GM19328 (cell line): ENCODE results near the gene SLC50A1.
"Not testable (repeated sequence)": the region's sequence is repeated elsewhere in the genome, so short reads cannot be mapped to it uniquely, and the experiment has no call there.

Experiments
- ATAC-seq: cut with Tn5 transposase; IDR thresholded peaks from one replicate; pipeline ENCODE4 v1.9.1; 2021; ENCODE audit warnings: mild to moderate bottlenecking, moderate library complexity; ENCODE audit not compliant: unreplicated experiment

SLC50A1 gene

DNA sequence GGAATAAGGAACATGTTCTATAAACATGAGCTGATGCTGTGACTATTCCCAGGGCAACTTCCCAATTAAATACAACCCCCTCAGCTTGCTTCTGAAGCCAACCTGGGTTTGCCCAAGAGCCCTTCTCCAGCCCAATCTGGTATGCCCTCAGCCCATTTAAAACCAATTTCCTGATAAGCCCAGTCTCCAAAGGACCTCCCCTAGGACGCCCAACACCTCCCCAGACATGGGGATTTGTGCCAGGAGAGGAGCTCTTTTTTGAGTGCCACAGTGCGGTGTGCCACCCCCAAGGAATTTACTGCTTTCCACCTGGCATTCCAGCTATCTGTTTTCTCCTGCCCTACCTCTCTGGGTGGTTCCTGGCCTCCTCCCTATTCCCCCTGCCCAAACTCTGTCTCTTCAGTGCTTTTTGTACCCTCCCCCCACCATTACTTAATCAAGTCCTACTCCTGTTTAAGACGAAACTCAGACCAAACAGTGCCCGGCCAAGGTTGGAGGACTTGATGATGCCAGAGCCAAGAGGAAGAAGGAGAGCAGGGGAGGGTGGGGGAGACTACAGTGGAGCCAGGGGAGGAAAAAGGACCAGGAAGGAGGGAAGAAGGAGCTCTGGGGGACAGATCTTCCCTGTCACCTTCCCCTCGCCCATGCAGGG is 19.4 kb upstream of the SLC50A1 start:
- no peak for ATAC-seq

- no peak for ATAC-seq
These were observed 18.0 kb upstream of the SLC50A1 start for GRCh38 chr1:155117610-155118009.

DNA sequence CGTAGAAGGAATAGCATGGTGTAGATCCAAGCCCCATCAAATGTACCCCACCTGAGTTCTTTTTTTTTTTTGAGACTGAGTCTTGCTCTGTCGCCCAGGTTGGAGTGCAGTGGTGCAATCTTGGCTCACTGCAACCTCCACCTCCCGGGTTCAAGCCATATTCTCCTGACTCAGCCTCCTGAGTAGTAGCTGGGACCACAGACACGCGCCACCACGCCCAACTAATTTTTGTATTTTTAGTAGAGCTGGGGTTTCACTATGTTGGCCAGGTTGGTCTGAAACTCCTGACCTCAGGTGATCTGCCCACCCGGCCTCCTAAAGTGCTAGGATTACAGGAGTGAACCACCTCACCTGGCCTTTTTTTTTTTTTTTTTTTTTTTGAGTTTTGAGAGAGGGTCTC is 17.6 kb upstream of the SLC50A1 start:
- ATAC-seq: not testable (repeated sequence)

- ATAC-seq: no peak
These were observed 15.4 kb upstream of the SLC50A1 start for GRCh38 chr1:155120253-155120652.

DNA sequence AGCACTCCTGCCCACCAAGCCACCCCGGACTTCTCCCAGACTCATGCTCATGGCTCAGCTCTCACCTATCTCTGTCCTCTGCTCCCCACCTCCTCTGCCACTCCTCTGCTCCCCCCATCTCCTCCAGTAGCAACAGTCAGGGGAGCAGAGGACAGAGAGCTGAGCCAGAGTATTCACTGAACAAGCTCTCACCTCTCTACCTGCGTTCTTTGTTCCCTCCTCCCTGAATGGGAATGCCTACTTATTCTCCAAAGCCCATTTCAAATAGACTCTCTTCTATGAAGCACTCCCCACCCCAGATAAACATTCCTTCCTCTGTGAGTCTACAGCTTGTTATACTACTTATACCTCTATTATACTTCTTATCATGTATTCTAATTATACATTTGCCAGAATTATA is 14.4 kb upstream of the SLC50A1 start:
- ATAC-seq: no peak

- ATAC-seq: no peak
These were observed 13.3 kb upstream of the SLC50A1 start for GRCh38 chr1:155122308-155122707.

GRCh38 chr1:155123801-155124200 is 11.9 kb upstream of the SLC50A1 start:
- no peak for ATAC-seq

GRCh38 chr1:155124503-155125463 is 10.9 kb upstream of the SLC50A1 start:
- ATAC-seq: no peak

DNA sequence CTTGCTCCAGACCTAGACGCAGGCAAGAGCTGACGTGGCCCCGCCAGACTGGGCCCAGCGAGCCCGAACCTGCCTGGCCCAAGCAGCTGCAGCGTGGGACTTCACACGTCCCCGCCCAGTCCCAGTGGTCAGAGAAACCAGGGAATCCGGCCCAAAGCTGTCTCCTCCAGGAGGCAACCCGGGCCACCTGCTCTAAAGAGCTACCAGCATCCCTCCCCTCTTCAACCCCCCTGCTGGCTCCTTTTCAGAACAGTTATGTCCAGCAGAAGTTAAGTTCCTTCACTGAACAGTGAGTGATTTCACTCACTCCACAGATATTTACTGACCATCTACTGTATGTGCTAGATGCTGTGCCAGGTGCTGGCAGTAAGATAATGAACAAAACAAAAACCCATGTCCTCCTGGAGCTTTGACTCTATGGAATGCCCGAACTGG is 10.1 kb upstream of the SLC50A1 start:
- ATAC-seq: no peak

DNA sequence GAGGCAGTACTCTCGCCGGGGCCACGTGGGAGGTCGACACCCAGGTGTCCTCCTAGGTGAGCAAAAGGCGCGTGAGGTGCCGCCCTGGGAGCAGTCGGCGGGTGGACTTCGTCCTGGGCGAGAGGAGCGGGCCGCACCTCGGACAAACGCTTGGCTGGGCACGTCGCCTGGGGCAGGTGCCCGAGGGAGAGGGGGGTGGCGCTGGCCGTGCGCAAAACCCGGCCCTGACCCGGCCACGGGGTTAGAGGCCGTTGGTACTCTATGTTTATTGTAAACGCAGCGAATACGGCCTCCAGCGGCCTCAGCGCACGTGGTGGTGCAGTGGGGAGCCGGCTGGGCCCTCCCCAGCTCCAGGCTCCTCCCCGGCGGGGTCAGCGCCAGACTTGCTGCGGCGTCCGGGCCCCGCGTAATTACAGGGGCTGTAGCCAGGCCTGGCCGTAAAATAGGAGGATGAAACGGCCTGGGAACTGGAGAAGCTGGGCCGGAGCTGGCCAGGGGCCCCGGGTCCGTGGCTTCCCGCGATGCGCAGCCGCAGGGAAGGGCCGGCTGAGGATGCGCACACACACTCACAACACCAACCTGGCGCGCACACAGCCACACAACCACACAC is 9.6 kb upstream of the SLC50A1 start:
- ATAC-seq: no peak

GRCh38 chr1:155126556-155127104 is 9.0 kb upstream of the SLC50A1 start:
- no peak for ATAC-seq

- no peak for ATAC-seq
These were observed 8.3 kb upstream of the SLC50A1 start, which contains the start of gene EFNA1 for GRCh38 chr1:155127105-155127966. EFNA1 (plus strand) TSS chr1:155127876; CDS start chr1:155127978, 102 bp downstream.

DNA sequence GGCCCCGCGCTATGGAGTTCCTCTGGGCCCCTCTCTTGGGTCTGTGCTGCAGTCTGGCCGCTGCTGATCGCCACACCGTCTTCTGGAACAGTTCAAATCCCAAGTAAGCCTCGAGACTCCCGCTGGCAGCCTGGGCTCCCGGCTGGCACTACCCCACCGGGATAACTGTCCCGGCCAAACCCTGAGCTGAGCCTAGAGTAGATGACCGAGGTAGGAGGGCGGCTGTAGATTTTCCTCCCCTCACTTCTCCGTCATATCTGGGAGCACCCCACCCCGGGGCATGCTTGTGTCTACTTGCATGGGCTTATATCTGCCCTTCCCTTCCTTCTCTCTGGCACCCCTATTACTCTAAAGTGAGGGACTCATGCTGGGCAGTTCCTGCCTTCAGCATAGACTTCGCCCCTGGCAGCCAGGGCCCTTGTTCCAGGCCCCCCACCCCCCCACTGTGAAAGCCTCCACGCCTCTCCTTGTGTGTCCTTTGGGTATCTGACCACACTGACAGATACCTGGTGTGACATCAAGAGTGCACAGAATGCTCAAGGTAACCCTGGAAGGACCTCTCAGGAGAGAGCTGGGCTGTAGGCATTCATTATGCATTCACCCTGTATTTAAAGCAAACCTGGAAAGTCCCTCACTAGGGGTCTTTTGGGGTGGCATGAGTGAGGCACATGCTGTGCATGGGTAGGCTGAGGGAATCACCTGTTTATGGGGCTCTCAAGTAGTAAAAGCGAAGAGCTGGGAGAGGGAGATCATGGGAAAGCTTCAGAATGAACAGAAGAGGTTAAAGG is 7.5 kb upstream of the SLC50A1 start:
- ATAC-seq: no peak

DNA sequence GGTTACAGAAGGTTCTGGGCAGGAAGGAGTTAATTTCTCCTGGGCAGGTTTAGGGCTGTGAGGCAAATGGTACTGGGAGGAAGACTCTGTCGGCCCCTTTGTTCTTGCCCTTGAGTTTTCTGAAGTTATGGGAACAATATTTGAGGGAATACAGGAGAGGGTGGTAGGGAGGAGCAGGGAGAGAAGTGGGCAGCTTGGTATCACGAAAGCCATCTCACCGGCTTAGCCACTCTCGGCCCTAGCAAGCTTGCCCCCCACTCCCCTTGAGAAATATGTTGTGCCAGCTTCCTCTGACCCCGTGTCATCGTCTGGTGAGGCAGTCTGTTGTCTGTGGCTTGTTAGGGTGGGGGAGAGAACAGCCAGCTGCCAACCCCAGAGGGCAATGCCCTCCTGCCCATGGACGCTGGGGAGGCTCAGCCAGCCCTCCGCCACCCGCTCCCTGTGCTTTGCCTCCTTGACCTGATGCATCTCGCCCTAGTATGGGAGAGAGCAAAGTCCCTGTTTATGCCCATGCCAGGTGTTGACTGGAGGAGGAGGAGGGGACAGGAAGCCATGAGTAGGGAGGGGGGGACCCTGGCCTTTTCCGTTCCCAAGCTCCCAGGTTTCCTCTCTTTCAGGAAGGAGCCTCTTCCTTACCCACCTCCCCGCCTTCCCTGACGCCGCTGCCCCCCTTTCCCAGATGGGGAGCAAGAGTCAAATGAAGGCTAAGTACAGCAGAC is 6.7 kb upstream of the SLC50A1 start:
- ATAC-seq: no peak

DNA sequence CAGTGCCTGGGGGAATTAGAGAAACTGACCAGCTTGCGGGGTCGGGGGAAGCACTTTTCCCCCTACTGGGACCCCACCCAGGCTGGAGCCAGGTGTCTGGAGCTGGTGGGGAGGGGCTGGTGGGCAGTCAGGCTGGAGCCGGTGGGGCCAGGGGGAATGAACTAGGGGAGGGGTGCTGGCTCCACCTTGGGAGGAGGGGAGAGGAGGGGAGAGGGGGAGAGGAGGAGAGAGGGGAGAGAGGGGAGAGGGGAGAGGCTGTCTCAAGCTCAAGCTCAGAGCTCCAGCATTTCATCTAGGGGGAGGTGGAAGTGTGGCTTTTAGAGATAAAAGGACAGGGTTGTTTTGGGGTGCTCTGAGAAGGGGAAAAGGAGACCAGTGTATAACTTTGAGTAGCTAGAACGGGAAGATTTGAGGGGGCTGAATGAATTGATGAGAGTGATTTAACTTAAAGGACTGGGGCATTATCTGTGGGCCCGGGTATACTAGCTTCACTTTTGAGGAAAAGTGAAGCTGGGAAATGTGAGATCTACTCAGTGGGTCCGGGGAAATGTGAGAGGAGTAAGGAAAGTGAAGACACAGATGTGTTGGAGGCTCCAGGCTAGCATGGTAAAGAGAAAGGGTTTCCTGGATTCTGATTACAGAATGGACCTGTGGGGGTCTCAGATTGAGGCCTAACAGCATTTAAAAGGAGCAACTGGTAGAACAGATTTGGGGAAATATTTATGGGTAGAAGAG is 5.2 kb upstream of the SLC50A1 start:
- ATAC-seq: no peak

DNA sequence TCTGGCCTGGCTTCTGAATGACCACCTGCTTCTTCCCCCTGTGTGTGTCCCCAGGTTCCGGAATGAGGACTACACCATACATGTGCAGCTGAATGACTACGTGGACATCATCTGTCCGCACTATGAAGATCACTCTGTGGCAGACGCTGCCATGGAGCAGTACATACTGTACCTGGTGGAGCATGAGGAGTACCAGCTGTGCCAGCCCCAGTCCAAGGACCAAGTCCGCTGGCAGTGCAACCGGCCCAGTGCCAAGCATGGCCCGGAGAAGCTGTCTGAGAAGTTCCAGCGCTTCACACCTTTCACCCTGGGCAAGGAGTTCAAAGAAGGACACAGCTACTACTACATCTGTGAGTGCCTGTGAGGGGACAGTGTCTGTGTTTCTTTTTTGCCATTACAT is 4.4 kb upstream of the SLC50A1 start:
- no peak for ATAC-seq

- ATAC-seq: no peak
These were observed 3.8 kb upstream of the SLC50A1 start for GRCh38 chr1:155131856-155132255.

- no peak for ATAC-seq
These were observed 1.8 kb upstream of the SLC50A1 start for GRCh38 chr1:155133799-155134281.
